T-helper 2 cell treated with Interferon-gamma antibody and Interleukin-4, amounts not matched to agents 100 ng/mL and 5 ng/mL, for 36 hours (primary cell): ENCODE results near the gene NDUFS5. TPM values are rescaled to one million over a fixed set of nuclear protein-coding genes. Genes with fewer than 3 reads are reported as not detected.
"Not testable (repeated sequence)": the region's sequence is repeated elsewhere in the genome, so short reads cannot be mapped to it uniquely, and the experiment has no call there.

Source experiments
- intact Hi-C: fragments of 100-400 bp; cut with micrococcal nuclease; formaldehyde crosslinking; loops from one replicate; pipeline ENCODE4 v1.15.1; 2023
- total RNA-seq: library from RNA; stranded (reverse); gene quantifications from 2 replicates; pipeline ENCODE4 v1.2.3, GENCODE V29; 2022

The NDUFS5 gene
- 134 and 140 TPM in 2 replicates for total RNA-seq

DNA sequence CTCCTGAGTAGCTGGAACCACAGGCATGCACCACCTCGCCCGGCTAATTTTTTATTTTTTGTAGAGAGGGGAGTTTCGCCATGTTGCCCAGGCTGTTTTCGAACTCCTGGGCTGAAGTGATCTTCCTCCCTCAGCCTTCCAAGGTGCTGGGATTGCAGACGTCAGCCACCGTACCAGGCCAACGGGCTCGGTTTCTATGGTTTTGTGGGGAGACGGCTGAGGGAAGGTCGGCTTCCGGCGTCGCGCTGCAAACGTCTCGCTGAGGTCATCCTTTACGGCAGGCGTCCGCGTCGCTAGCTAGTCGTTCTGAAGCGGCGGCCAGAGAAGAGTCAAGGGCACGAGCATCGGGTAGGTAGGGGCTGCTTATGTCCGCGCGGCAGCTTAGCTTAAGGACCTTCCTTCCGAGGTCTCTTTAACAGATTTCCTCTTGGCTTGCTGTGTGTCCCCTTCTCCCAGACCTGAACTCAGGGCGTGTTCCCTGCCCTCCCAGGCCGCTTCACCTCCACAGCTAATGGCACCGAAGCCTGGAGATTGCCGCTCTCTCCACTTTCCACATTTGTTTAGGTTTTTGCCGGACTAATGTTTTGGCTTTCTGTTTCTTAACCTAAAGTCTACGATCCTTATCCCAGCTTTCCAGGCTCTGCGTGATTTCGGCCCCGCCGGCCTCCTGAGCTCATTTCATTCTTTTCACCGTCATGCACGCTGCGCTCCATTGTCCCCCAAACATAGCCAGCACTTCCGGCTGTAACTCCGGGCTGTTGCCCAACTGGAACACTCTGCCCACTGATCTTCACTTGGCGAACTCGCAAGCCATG is at the start of gene NDUFS5:
NDUFS5 (plus strand) TSS at position 300 of the 815 bp plus-strand sequence. CDS start 2,375 bp downstream, outside the sequence.
- intact Hi-C loops: loop anchor here (2.0 kb wide), 2 partner anchors 35 to 153 kb away; partner anchors contain the start of genes AKIRIN1 and MYCBP

DNA sequence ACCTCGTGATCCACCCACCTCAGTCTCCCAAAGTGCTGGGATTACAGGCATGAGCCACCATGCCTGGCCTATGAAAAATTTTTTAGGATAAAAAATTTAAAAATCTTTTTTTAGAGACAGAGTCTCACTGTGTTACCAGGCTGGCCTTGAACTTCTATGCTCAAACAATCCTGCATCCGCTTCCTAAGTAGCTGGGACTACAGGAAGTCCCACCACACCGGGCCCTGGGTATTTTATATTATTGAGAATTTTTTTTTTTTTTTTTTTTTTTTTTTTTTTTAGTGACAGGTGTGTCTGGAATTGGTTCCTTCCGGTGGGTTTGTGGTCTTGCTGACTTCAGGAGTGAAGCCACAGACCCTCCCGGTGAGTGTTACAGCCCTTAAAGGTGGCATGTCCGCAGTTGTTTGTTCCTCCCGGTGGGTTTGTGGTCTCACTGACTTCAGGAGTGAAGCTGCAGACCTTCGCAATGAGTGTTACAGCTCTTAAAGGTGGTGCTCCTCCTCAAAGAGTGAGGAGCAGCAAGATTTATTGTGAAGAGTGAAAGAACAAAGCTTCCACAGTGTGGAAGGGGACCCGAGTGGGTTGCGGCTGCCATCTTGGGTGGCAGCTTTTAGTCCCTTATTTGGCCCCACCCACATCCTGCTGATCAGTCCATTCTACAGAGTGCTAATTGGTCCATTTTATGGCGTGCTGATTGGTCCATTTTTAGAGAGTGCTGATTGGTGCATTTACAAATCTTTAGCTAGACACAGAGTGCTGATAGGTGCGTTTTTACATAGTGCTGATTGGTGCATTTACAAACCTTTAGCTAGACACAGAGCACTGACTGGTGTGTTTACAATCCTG is 48.5 kb upstream of the NDUFS5 start:
- intact Hi-C loops: loop anchor here (2.0 kb wide), 1 partner anchor 13 kb away; the partner anchor contains the start of gene AKIRIN1

DNA sequence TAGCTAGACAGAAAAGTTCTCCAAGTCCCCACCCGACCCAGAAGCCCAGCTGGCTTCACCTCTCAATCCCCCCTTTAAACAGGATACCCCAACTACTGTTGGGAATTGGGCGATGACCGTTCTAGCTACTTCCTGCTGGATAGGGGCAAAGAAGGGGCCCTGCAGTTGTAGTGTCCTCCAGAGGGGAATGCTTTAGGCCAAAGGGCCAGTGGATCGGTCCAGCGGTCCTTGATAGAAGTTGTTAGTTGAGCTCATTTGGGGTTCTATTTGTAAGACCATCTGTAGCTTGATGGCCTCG is 48.0 kb upstream of the NDUFS5 start:
- intact Hi-C loops: not testable (repeated sequence)

DNA sequence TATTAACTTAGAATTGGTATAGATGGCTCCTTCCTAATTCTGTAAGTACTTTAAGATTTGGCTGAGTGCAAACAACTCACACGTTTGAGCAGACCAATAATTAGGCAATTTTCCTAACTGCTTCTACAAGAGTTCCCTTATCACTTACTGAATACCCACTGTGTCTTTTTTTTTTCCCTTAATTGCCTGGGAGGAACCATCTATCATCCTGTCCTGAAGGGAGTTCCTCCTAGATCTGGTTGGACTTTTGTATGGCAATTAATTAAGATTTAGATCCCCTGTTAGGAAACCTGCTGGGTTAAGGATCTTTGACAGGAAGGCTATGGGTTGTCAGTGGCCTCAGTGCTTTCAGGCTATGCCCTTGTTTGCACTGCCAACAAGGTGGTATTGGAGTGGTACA is 46.8 kb upstream of the NDUFS5 start:
- intact Hi-C loops: not testable (repeated sequence)

GRCh38 chr1:38989979-38990378 is 36.2 kb upstream of the NDUFS5 start:
- intact Hi-C loops: loop anchor here (1.0 to 2.0 kb wide), 4 partner anchors 13 to 131 kb away; partner anchors contain the start of genes MYCBP, NDUFS5 and RRAGC

DNA sequence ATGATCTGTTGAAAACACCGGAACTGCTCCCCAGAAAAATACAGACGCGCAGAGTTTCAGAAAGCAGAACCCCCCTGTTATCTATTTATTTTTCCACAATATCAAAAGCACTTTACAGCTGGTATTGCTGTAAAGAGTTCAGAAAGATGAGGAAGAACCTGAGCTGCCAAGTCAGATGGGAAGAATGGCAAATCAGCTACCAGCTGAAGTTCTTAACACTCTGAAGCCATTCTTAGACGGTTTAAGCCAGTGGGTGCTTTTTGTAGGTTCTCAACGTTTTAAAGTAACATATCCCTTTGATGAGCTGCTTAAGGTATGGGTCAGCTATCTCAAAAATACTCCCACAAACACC is 35.8 kb upstream of the NDUFS5 start:
- intact Hi-C loops: loop anchor here (1.0 to 2.0 kb wide), 4 partner anchors 14 to 131 kb away; partner anchors contain the start of genes MYCBP, NDUFS5 and RRAGC

DNA sequence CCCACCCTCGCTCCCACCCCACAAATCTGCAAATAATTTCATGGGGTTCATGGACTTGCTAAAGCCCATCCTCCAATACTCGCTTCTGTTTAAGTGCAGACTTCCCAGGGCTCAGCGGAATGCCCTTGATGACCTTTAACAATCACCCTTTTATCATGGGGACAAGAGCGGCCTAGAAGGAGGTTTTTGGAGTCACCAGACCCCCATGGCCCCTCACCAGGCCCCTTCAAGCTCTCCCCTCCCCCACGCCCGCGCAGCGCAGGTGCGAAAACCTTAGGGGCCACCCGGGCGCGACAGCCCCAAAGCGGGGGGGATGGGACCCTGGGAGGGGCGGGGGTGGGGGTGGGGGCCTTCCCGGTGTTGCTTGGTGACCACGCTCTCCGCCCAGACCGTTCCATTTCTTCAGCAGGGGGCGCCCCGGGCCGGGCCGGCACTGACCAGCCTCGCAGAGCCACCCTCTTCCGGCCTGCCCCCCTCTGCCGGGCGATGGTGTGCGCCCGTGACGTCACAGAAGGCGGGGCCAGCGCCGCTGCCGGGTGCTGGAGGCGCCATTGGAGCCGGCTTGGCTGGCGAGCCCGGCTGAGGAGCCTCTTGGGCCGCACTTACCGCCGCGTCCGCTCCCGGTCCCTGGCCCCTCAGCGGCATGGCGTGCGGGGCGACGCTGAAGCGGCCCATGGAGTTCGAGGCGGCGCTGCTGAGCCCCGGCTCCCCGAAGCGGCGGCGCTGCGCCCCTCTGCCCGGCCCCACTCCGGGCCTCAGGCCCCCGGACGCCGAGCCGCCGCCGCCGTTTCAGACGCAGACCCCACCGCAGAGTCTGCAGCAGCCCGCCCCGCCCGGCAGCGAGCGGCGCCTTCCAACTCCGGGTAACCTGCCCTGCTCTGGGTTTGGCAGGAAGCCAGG is 35.2 kb upstream of the NDUFS5 start, which contains the start of gene AKIRIN1:
AKIRIN1 (plus strand) TSS at position 539 of the 900 bp plus-strand sequence; CDS start at position 644, 105 bp downstream.
- intact Hi-C loops: loop anchor here (1.0 to 2.0 kb wide), 4 partner anchors 14 to 132 kb away; partner anchors contain the start of genes MYCBP, NDUFS5 and RRAGC

GRCh38 chr1:38991638-38992411 is 34.3 kb upstream of the NDUFS5 start:
- intact Hi-C loops: loop anchor here (2.0 kb wide), 4 partner anchors 15 to 119 kb away; partner anchors contain the start of genes MYCBP and NDUFS5

DNA sequence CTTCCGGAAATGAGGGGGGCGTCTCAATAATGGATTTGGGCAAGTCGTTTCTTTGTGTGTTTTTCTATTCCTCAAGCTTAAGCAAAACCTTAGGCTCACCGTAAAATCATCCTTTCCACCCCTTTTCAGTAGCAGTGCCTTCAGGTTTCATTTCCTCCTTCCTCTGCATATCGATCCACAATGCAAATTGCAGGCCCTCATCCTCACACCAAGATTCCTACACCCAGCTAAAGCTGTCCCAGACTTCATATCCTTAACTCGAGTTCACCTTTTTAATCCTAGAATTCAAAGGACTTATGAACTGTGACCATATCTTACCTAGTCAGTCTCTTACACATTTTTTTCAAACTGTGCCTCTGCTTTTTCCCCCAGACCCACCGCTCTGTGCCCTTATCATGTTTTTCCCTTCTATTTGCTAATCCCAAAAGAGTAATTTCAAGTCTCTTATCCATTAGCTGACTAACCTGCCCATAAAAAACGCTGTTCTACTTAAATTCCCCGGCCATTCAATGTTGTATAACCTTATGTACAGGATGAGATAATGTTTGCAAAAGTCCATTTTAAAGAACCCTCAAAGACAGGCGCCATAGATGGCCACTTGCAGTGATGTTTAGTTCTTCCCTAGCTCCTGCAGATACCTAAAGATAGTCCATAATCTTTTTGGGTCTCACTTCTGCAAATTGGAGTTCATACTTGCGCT is 33.6 kb upstream of the NDUFS5 start:
- intact Hi-C loops: loop anchor here (2.0 kb wide), 1 partner anchor 100 kb away; no protein-coding TSS in a partner anchor

GRCh38 chr1:38994196-38994595 is 32.0 kb upstream of the NDUFS5 start:
- intact Hi-C loops: no loop called here

- intact Hi-C loops: no loop called here
These were observed 28.9 kb upstream of the NDUFS5 start for GRCh38 chr1:38997034-38997900.

GRCh38 chr1:38997901-38998190 is 28.3 kb upstream of the NDUFS5 start:
- intact Hi-C loops: no loop called here

- intact Hi-C loops: no loop called here
These were observed 24.4 kb upstream of the NDUFS5 start for GRCh38 chr1:39001516-39002421.

DNA sequence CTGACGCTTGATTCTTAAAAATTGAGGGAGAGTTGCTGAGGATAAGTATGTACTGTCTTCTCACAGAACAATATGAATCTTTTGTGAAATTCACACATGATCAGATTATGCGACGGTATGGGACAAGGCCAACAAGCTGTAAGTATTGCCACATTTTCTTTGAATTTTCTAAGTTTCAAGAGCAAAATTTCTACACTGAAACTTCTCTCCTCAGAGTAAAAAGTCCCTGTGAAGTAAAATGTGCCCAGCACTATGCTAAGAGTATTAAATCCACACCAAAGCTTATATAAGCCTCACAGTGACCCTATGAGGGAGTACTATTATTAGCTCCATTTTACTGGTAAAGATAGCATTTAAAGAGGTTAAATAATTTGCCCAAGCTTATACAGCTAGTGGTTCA is 22.9 kb upstream of the NDUFS5 start:
- intact Hi-C loops: no loop called here

GRCh38 chr1:39003794-39004193 is 22.4 kb upstream of the NDUFS5 start:
- intact Hi-C loops: no loop called here

GRCh38 chr1:39006287-39006686 is 19.9 kb upstream of the NDUFS5 start:
- intact Hi-C loops: no loop called here
